Psoas muscle (tissue), 8 donors: Measurements from ENCODE around the gene MGAT1. TPM values are rescaled to one million over a fixed set of nuclear protein-coding genes. Genes with fewer than 3 reads are reported as not detected.

Experiments
- ATAC-seq, 4 donors: fragments of 200-7000 bp; cut with Tn5 transposase; one replicate each; pipeline ENCODE4 v1.9.1; 2020; ENCODE audit warnings: moderate library complexity in 3 of 4, mild to moderate bottlenecking in 2 of 4
- DNase-seq, 2 donors: peaks; one replicate each; pipeline ENCODE4 v3.0.0-alpha.2; 2020
- H3K27ac ChIP-seq: fragments of 200-600 bp; one replicate; pipeline ENCODE4 v1.8.0; 2022
- H3K27me3 ChIP-seq, 3 donors: fragments of 200-600 bp in 1 of 3; one replicate each; pipeline versions ENCODE4 v1.6.1 to v1.8.0; 2013 to 2022; ENCODE audit warnings: low read length in 2 of 3, mild to moderate bottlenecking in 2 of 3, moderate library complexity in 1 of 3; ENCODE audit not compliant: insufficient read depth in 3 of 3
- H3K36me3 ChIP-seq, 2 donors: fragments of 200-600 bp in 1 of 2; one replicate each; pipeline versions ENCODE4 v1.6.1 to v1.8.0; 2013 to 2022; ENCODE audit warnings: low read depth in 1 of 2, mild to moderate bottlenecking in 1 of 2, moderate library complexity in 1 of 2; ENCODE audit not compliant: insufficient read depth in 1 of 2
- H3K4me1 ChIP-seq: fragments of 200-600 bp; one replicate; pipeline ENCODE4 v1.8.0; 2022
- H3K4me3 ChIP-seq: fragments of 200-600 bp; one replicate; pipeline ENCODE4 v1.8.0; 2022; ENCODE audit warnings: mild to moderate bottlenecking
- H3K9me3 ChIP-seq: fragments of 200-600 bp; one replicate; pipeline ENCODE4 v1.8.0; 2022
- CTCF ChIP-seq: fragments of 200-600 bp; IDR thresholded peaks from one replicate; pipeline ENCODE4 v1.8.0; 2022; ENCODE audit warnings: antibody characterized with exemption
- WGBS, 3 donors: extraction: QIAGEN DNeasy Blood & Tissue Kit; methylation state at CpG; one replicate each; pipeline versions ENCODE4 v1.1.6 to v1.1.7; 2013; 5-methylcytosine and 5-hydroxymethylcytosine counted together
- intact Hi-C, 2 donors: fragments of 100-400 bp; cut with DNase I; formaldehyde crosslinking; loops; one replicate each; pipeline versions ENCODE4 v1.11.0 to v1.14.2; 2022
- polyA plus RNA-seq, 3 donors: library from polyadenylated mRNA; stranded (reverse); fragments of 200-250 nt; gene quantifications; one replicate each; pipeline ENCODE4 v1.2.3, GENCODE V29; 2013
- total RNA-seq, 4 donors: library from RNA; stranded (reverse); fragmentation: NEBNext Ultra II Directional in 2 of 4; extraction: Animal tissue kit (Norgen Biotek cat#: 25700) in 2 of 4; gene quantifications; one replicate each; pipeline versions ENCODE4 v1.2.1 to v1.2.4, GENCODE V29; 2021 to 2023
- donor health status: healthy with polysubstance abuse.
- donor health status: DM: no; HTN: no; CAD: no; lungs with moderate emphysema.
- donor health status: Bipolar disorder and iron deficiency.
- donor health status: healthy.
- donor health status: DM: yes; HTN: yes; CAD: no.
- donor health status: DM: no; HTN: no; CAD: no.
- donor health status: DM: no; HTN: no; CAD: no.
- donor health status: DM: yes; HTN: yes; CAD: no.

MGAT1 gene
- total and polyA plus RNA-seq, 7 donors, result 53.6 to 134 (median 71.6) TPM

- Histone ChIP-seq H3K9me3 (no peaks in the 10 kb centered on the region), H3K4me1 (no peaks in the 10 kb centered on the region), H3K27me3 (no peaks in the 10 kb centered on the region), H3K4me3 (no peak overlapping the region), H3K27ac (no peak overlapping the region), H3K36me3 (peaks cover 0 to 3% of the 10 kb centered on the region in 2 donors)
- no peak for TF ChIP-seq CTCF
- DNase-seq, result no peak
- no peak for ATAC-seq
- WGBS, 3 donors, result 86 to 96% (median 94%) methylated on average over 1 of the region's 1 CpG
- intact Hi-C loops, result no loop called here
These were observed 26.2 kb downstream of the MGAT1 start for GRCh38 chr5:180776376-180776775.

GRCh38 chr5:180775624-180776023 is 27.0 kb downstream of the MGAT1 start:
- Histone ChIP-seq H3K9me3 (no peaks in the 10 kb centered on the region), H3K4me3 (no peak overlapping the region), H3K27me3 (no peaks in the 10 kb centered on the region), H3K27ac (no peak overlapping the region), H3K36me3 (peaks cover 0 to 3% of the 10 kb centered on the region in 2 donors), H3K4me1 (no peaks in the 10 kb centered on the region)
- no peak for TF ChIP-seq CTCF
- ATAC-seq (no peak), DNase-seq (no peak)
- intact Hi-C loops, result no loop called here
- 82 to 88% (median 88%) methylated on average over 7 of the region's 7 CpGs for WGBS, 3 donors

- Histone ChIP-seq H3K27ac (no peak overlapping the region), H3K4me1 (no peaks in the 10 kb centered on the region), H3K27me3 (no peaks in the 10 kb centered on the region), H3K36me3 (no peaks in the 10 kb centered on the region), H3K4me3 (no peak overlapping the region), H3K9me3 (no peaks in the 10 kb centered on the region)
- intact Hi-C loops, result no loop called here
- ATAC-seq (no peak), DNase-seq (no peak)
- TF ChIP-seq CTCF, result no peak
These were observed 30.8 kb downstream of the MGAT1 start for GRCh38 chr5:180771839-180772238.

- H3K27me3 ChIP-seq, result no peaks in the 10 kb centered on the region
- WGBS, 3 donors, result 80 to 90% (median 83%) methylated on average over 3 of the region's 3 CpGs
- H3K9me3 ChIP-seq, result no peaks in the 10 kb centered on the region
- no peaks in the 10 kb centered on the region for H3K36me3 ChIP-seq
- ATAC-seq (no peak), DNase-seq (no peak)
- no peaks in the 10 kb centered on the region for H3K4me1 ChIP-seq
- intact Hi-C loops, result no loop called here
- no peak overlapping the region for H3K27ac ChIP-seq
- no peak for TF ChIP-seq CTCF
- no peak overlapping the region for H3K4me3 ChIP-seq
These were observed 32.8 kb downstream of the MGAT1 start for GRCh38 chr5:180769821-180770220.

GRCh38 chr5:180755601-180756000 is 47.0 kb downstream of the MGAT1 start:
- WGBS, 3 donors, result 67 to 77% (median 71%) methylated on average over 2 of the region's 2 CpGs
- Histone ChIP-seq H3K27me3 (no peaks in the 10 kb centered on the region), H3K27ac (no peak overlapping the region), H3K4me1 (no peaks in the 10 kb centered on the region), H3K9me3 (peaks cover 18% of the 10 kb centered on the region), H3K4me3 (no peak overlapping the region), H3K36me3 (no peaks in the 10 kb centered on the region)
- no peak for DNase-seq
- ATAC-seq, result no peak
- intact Hi-C loops, result no loop called here
- no peak for TF ChIP-seq CTCF
